Activated CD8-positive, alpha-beta T cell treated with anti-CD3 and anti-CD28 coated beads for 36 hours (primary cell): ENCODE measurements around the gene IGF2BP2. TPM values are rescaled to one million over a fixed set of nuclear protein-coding genes. Genes with fewer than 3 reads are reported as not detected.
"Not testable (repeated sequence)": the region's sequence is repeated elsewhere in the genome, so short reads cannot be mapped to it uniquely, and the experiment has no call there.

Source experiments
- ATAC-seq: fragments of 200-7000 bp; cut with Tn5 transposase; one replicate; pipeline ENCODE4 v1.10.0; 2021; ENCODE audit warnings: mild to moderate bottlenecking, moderate library complexity
- CTCF ChIA-PET: fragments of 350-600 bp; sonication (Branson Sonifier 250); formaldehyde crosslinking; loops from one replicate; lab custom pipeline; 2021; ENCODE audit warnings: antibody characterized with exemption; lab: Charles Lee
- POLR2A ChIA-PET: fragments of 350-600 bp; sonication (Branson Sonifier 250); formaldehyde crosslinking; loops from one replicate; lab custom pipeline; 2021; ENCODE audit warnings: antibody characterized with exemption; lab: Charles Lee
- DNase-seq: peaks from one replicate; pipeline ENCODE4 v3.0.0-alpha.2; 2020
- H3K27ac Mint-ChIP-seq: one replicate; pipeline ENCODE4 v1.8.0; 2021; ENCODE audit warnings: mild to moderate bottlenecking, mixed read lengths
- H3K27me3 Mint-ChIP-seq: one replicate; pipeline ENCODE4 v1.8.0; 2021; ENCODE audit warnings: mixed read lengths
- H3K36me3 Mint-ChIP-seq: one replicate; pipeline ENCODE4 v1.8.0; 2021; ENCODE audit warnings: low read depth, mixed read lengths
- H3K4me1 Mint-ChIP-seq: one replicate; pipeline ENCODE4 v1.8.0; 2021; ENCODE audit warnings: low read depth, mixed read lengths
- H3K4me3 Mint-ChIP-seq: one replicate; pipeline ENCODE4 v1.8.0; 2021; ENCODE audit warnings: mild to moderate bottlenecking, moderate library complexity, mixed read lengths
- H3K9me3 Mint-ChIP-seq: one replicate; pipeline ENCODE4 v1.8.0; 2021; ENCODE audit warnings: mixed read lengths
- CTCF ChIP-seq: fragments of 200-600 bp; IDR thresholded peaks from one replicate; pipeline ENCODE4 v1.8.0; 2022; ENCODE audit warnings: antibody characterized with exemption, mild to moderate bottlenecking
- intact Hi-C: fragments of 100-400 bp; cut with micrococcal nuclease; formaldehyde crosslinking; loops from one replicate; pipeline ENCODE4 v1.10.0; 2022
- total RNA-seq, 2 experiments: library from RNA; stranded (reverse); gene quantifications; one replicate each; pipeline ENCODE4 v1.2.3, GENCODE V29; 2021

IGF2BP2 gene
- total RNA-seq, 2 experiments from 2014 or later: 0.52 to 0.65 TPM

GRCh38 chr3:185857208-185857607 is 32.4 kb upstream of the IGF2BP2 start:
- ChIA-PET CTCF (no interaction called here), POLR2A (no interaction called here)
- DNase-seq (no peak), ATAC-seq (no peak)
- TF ChIP-seq CTCF: no peak
- Mint-ChIP-seq H3K4me1 (no peaks in the 10 kb centered on the region), H3K27ac (no peak overlapping the region), H3K36me3 (no peaks in the 10 kb centered on the region), H3K27me3 (no peaks in the 10 kb centered on the region), H3K9me3 (peaks cover 8% of the 10 kb centered on the region), H3K4me3 (no peak overlapping the region)
- intact Hi-C loops: no loop called here

- Mint-ChIP-seq H3K36me3 (no peaks in the 10 kb centered on the region), H3K4me3 (no peak overlapping the region), H3K4me1 (no peaks in the 10 kb centered on the region), H3K9me3 (peaks cover 8% of the 10 kb centered on the region), H3K27me3 (no peaks in the 10 kb centered on the region), H3K27ac (no peak overlapping the region)
- intact Hi-C loops: no loop called here
- DNase-seq (no peak), ATAC-seq (no peak)
- POLR2A ChIA-PET: interaction anchor here (0.7 kb wide), 1 partner anchor 41 kb away, joined by 3 read pairs; no protein-coding TSS in a partner anchor
- CTCF ChIA-PET: interaction anchor here (1.5 kb wide), 1 partner anchor 88 kb away, joined by 3 read pairs; no protein-coding TSS in a partner anchor
- no peak for TF ChIP-seq CTCF
These were observed 31.8 kb upstream of the IGF2BP2 start for GRCh38 chr3:185856652-185857051.

GRCh38 chr3:185853771-185854170 is 28.9 kb upstream of the IGF2BP2 start:
- H3K27ac Mint-ChIP-seq, H3K36me3 Mint-ChIP-seq, H3K9me3 Mint-ChIP-seq, H3K4me3 Mint-ChIP-seq, POLR2A ChIA-PET, CTCF ChIA-PET, H3K4me1 Mint-ChIP-seq, DNase-seq, H3K27me3 Mint-ChIP-seq, ATAC-seq, intact Hi-C loops: not testable (repeated sequence)

GRCh38 chr3:185852635-185853034 is 27.8 kb upstream of the IGF2BP2 start:
- H3K4me1 Mint-ChIP-seq: no peaks in the 10 kb centered on the region
- TF ChIP-seq CTCF: no peak
- H3K9me3 Mint-ChIP-seq: peaks cover 8% of the 10 kb centered on the region
- H3K27ac Mint-ChIP-seq: no peak overlapping the region
- H3K36me3 Mint-ChIP-seq: no peaks in the 10 kb centered on the region
- ATAC-seq (no peak), DNase-seq (no peak)
- H3K27me3 Mint-ChIP-seq: peaks cover 2% of the 10 kb centered on the region
- H3K4me3 Mint-ChIP-seq: no peak overlapping the region
- intact Hi-C loops: no loop called here
- ChIA-PET CTCF (no interaction called here), POLR2A (no interaction called here)

GRCh38 chr3:185851959-185852358 is 27.1 kb upstream of the IGF2BP2 start:
- ChIA-PET CTCF (interaction anchor here (1.0 kb wide), 1 partner anchor 192 kb away, joined by 4 read pairs; no protein-coding TSS in a partner anchor), POLR2A (no interaction called here)
- DNase-seq (no peak), ATAC-seq (no peak)
- no peak overlapping the region for H3K4me3 Mint-ChIP-seq
- no peak for TF ChIP-seq CTCF
- H3K36me3 Mint-ChIP-seq: no peaks in the 10 kb centered on the region
- H3K9me3 Mint-ChIP-seq: peaks cover 8% of the 10 kb centered on the region
- intact Hi-C loops: no loop called here
- H3K27me3 Mint-ChIP-seq: peaks cover 3% of the 10 kb centered on the region
- no peak overlapping the region for H3K27ac Mint-ChIP-seq
- no peaks in the 10 kb centered on the region for H3K4me1 Mint-ChIP-seq
